H9 (cell line): ENCODE results near the gene GPRIN1. TPM values are rescaled to one million over a fixed set of nuclear protein-coding genes. Genes with fewer than 3 reads are reported as not detected.

Source experiments
- DNase-seq: peaks from one replicate; pipeline ENCODE4 v3.0.0-alpha.2; 2017
- H2AFZ ChIP-seq: one replicate; pipeline ENCODE4 v1.6.1; 2013; ENCODE audit warnings: mild to moderate bottlenecking, low read length, control low read depth, moderate library complexity
- H2AK5ac ChIP-seq: 2 replicates; pipeline ENCODE4 v1.6.1; 2013; ENCODE audit warnings: low read length, control low read depth, mixed read lengths; ENCODE audit not compliant: insufficient read length
- H2BK120ac ChIP-seq: one replicate; pipeline ENCODE4 v1.6.1; 2013; ENCODE audit warnings: low read depth, mild to moderate bottlenecking, low read length, control low read depth, inconsistent platforms; ENCODE audit not compliant: poor library complexity, severe bottlenecking
- H2BK12ac ChIP-seq: 2 replicates; pipeline ENCODE4 v1.6.1; 2013; ENCODE audit warnings: low read length, control low read depth, mixed read lengths, low read depth; ENCODE audit not compliant: insufficient read length
- H2BK15ac ChIP-seq: 2 replicates; pipeline ENCODE4 v1.6.1; 2013; ENCODE audit warnings: low read depth, low read length, control low read depth
- H2BK20ac ChIP-seq: one replicate; pipeline ENCODE4 v1.6.1; 2013; ENCODE audit warnings: low read depth, mild to moderate bottlenecking, low read length, control low read depth, inconsistent platforms; ENCODE audit not compliant: poor library complexity, severe bottlenecking
- H2BK5ac ChIP-seq: 2 replicates; pipeline ENCODE4 v1.6.1; 2013; ENCODE audit warnings: low read length, control low read depth, mixed read lengths; ENCODE audit not compliant: insufficient read length
- H3K14ac ChIP-seq: 2 replicates; pipeline ENCODE4 v1.6.1; 2013; ENCODE audit warnings: low read length, control low read depth; ENCODE audit not compliant: insufficient read depth
- H3K18ac ChIP-seq: 2 replicates; pipeline ENCODE4 v1.6.1; 2013; ENCODE audit warnings: low read depth, mild to moderate bottlenecking, mixed read lengths, low read length, control low read depth; ENCODE audit not compliant: insufficient read length
- H3K23ac ChIP-seq: 2 replicates; pipeline ENCODE4 v1.6.1; 2013; ENCODE audit warnings: low read length, control low read depth, mixed read lengths, low read depth; ENCODE audit not compliant: insufficient read length
- H3K23me2 ChIP-seq: 2 replicates; pipeline ENCODE4 v1.6.1; 2013; ENCODE audit warnings: low read depth, mild to moderate bottlenecking, mixed read lengths, low read length, control low read depth; ENCODE audit not compliant: insufficient read length, poor library complexity, severe bottlenecking
- H3K27ac ChIP-seq: 2 replicates; pipeline ENCODE4 v1.5.1; 2013; ENCODE audit warnings: low read length, control low read depth, mixed read lengths, low read depth; ENCODE audit not compliant: insufficient read length
- H3K27me3 ChIP-seq: 2 replicates; pipeline ENCODE4 v1.6.1; 2013; ENCODE audit warnings: low read length, control low read depth, inconsistent platforms; ENCODE audit not compliant: insufficient read depth
- H3K4ac ChIP-seq: 2 replicates; pipeline ENCODE4 v1.6.1; 2013; ENCODE audit warnings: low read depth, mild to moderate bottlenecking, control low read depth, inconsistent platforms, low read length, moderate library complexity
- H3K4me1 ChIP-seq: 2 replicates; pipeline ENCODE4 v1.6.1; 2013; ENCODE audit warnings: low read length, control low read depth, inconsistent platforms; ENCODE audit not compliant: insufficient read depth
- H3K4me2 ChIP-seq: 2 replicates; pipeline ENCODE4 v1.6.1; 2013; ENCODE audit warnings: low read length, control low read depth, mixed read lengths; ENCODE audit not compliant: insufficient read length, insufficient read depth
- H3K56ac ChIP-seq: 2 replicates; pipeline ENCODE4 v1.6.1; 2013; ENCODE audit warnings: low read depth, mild to moderate bottlenecking, mixed read lengths, low read length, control low read depth; ENCODE audit not compliant: insufficient read length
- H3K79me1 ChIP-seq: 2 replicates; pipeline ENCODE4 v1.6.1; 2013; ENCODE audit warnings: low read depth, mild to moderate bottlenecking, moderate library complexity, low read length, control low read depth, inconsistent platforms; ENCODE audit not compliant: insufficient read depth, poor library complexity, severe bottlenecking
- H3K79me2 ChIP-seq: 2 replicates; pipeline ENCODE4 v1.6.1; 2013; ENCODE audit warnings: low read length, control low read depth, inconsistent platforms; ENCODE audit not compliant: insufficient read depth
- H3K9ac ChIP-seq: 2 replicates; pipeline ENCODE4 v1.6.1; 2013; ENCODE audit warnings: low read length, control low read depth, mixed read lengths; ENCODE audit not compliant: insufficient read length; ENCODE audit errors: extremely low read depth
- H3K9me3 ChIP-seq: one replicate; pipeline ENCODE4 v1.6.1; 2013; ENCODE audit warnings: low read depth, low read length, inconsistent platforms; ENCODE audit not compliant: control insufficient read depth
- H3T11ph ChIP-seq: one replicate; pipeline ENCODE4 v1.6.1; 2013; ENCODE audit warnings: mild to moderate bottlenecking, low read length, control low read depth, inconsistent platforms
- H4K20me1 ChIP-seq: one replicate; pipeline ENCODE4 v1.6.1; 2013; ENCODE audit not compliant: control insufficient read depth, insufficient read length, insufficient read depth
- H4K5ac ChIP-seq: 2 replicates; pipeline ENCODE4 v1.6.1; 2013; ENCODE audit warnings: low read depth, mild to moderate bottlenecking, mixed read lengths, low read length, control low read depth; ENCODE audit not compliant: insufficient read length
- H4K8ac ChIP-seq: replicated peaks from 2 replicates; pipeline ENCODE4 v1.6.1; 2013; ENCODE audit warnings: low read length, control low read depth, mixed read lengths, low read depth; ENCODE audit not compliant: insufficient read length
- H4K91ac ChIP-seq: 2 replicates; pipeline ENCODE4 v1.6.1; 2013; ENCODE audit warnings: low read depth, mild to moderate bottlenecking, moderate library complexity, mixed read lengths, low read length, control low read depth; ENCODE audit not compliant: insufficient read length
- H3K27ac Mint-ChIP-seq, 3 experiments: 2 replicates in 2 of 3; 3 replicates in 1 of 3; pipeline ENCODE4 v1.8.0; 2020 to 2021; ENCODE audit warnings: mixed read lengths in 3 of 3, mild to moderate bottlenecking in 1 of 3, moderate library complexity in 1 of 3
- H3K27me3 Mint-ChIP-seq: 2 replicates; pipeline ENCODE4 v1.8.0; 2021; ENCODE audit warnings: low read depth, mild to moderate bottlenecking, moderate library complexity, mixed read lengths
- H3K36me3 Mint-ChIP-seq, 3 experiments: 2 replicates in 2 of 3; 3 replicates in 1 of 3; pipeline ENCODE4 v1.8.0; 2020 to 2021; ENCODE audit warnings: low read depth in 3 of 3, mixed read lengths in 3 of 3; ENCODE audit not compliant: insufficient read depth in 1 of 3
- H3K4me1 Mint-ChIP-seq, 2 experiments: 2 replicates each; pipeline ENCODE4 v1.8.0; 2020; ENCODE audit warnings: mixed read lengths in 2 of 2
- H3K4me3 Mint-ChIP-seq, 2 experiments: 2 replicates in 1 of 2; 3 replicates in 1 of 2; pipeline ENCODE4 v1.8.0; 2020 to 2021; ENCODE audit warnings: mild to moderate bottlenecking in 2 of 2, mixed read lengths in 2 of 2, moderate library complexity in 1 of 2
- H3K9me3 Mint-ChIP-seq, 2 experiments: 2 replicates in 1 of 2; 3 replicates in 1 of 2; pipeline ENCODE4 v1.8.0; 2020; ENCODE audit warnings: mild to moderate bottlenecking in 2 of 2, mixed read lengths in 2 of 2, moderate library complexity in 1 of 2
- WGBS: extraction: QIAGEN DNeasy Blood & Tissue Kit; methylation state at CpG from one replicate; pipeline ENCODE4 v1.1.7; 2013; ENCODE audit warnings: missing lambda C conversion rate, low lambda C conversion rate, mixed read lengths; ENCODE audit not compliant: insufficient read length; ENCODE audit errors: extremely low coverage; 5-methylcytosine and 5-hydroxymethylcytosine counted together
- total RNA-seq: library from RNA; stranded (reverse); gene quantifications from 2 replicates; pipeline ENCODE4 v1.2.1, GENCODE V29; 2021
- TF ChIP-seq, protein P1 (sequence below): fragments of 200-600 bp; sonication (generic); conservative IDR thresholded peaks from 3 replicates; pipeline ENCODE4 v1.8.0; 2021; ENCODE audit warnings: antibody characterized with exemption, mild to moderate bottlenecking

GPRIN1 gene
- total RNA-seq, 1 experiment from 2014 or later = 10.8 TPM

DNA sequence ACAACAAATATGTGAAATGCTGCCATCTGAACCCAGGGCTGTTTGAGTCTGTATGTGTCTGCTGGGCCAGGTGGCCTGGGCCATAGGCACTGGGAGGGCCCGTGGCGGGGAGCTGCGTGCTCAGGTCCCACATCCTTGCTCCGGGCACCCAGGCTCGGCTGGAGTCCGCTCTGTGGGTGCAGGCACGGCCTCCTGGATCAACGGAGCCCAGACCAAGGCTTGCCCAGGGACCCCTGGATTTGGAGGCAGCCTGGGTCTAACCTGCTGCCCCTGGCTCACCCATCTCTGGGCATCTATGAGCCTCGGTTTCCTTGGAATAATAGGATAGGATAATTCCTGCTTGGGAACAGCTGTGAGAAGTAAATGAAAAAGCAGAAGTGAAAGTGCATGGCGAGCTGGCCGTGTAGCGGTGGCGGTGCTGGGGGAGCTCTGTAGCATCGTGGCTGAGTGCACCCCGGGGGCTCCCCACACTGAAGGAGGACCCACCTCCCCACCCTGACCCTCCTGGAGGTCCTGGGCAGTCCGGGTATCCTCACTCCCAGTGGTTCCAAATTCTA, 59.6 kb downstream of the GPRIN1 start:
- Histone ChIP-seq H3K79me1 (no peaks in the 10 kb centered on the region), H3T11ph (no peak overlapping the region), H2BK20ac (no peak overlapping the region), H4K8ac (no peak overlapping the region), H3K4ac (no peak overlapping the region), H3K27me3 (no peaks in the 10 kb centered on the region), H2BK5ac (no peak overlapping the region), H2BK15ac (no peak overlapping the region), H2AFZ (no peak overlapping the region), H3K23me2 (no peaks in the 10 kb centered on the region), H3K79me2 (no peaks in the 10 kb centered on the region), H3K14ac (no peak overlapping the region), H2BK120ac (no peak overlapping the region), H3K23ac (no peak overlapping the region), H2AK5ac (no peak overlapping the region), H3K27ac (no peak overlapping the region), H3K9ac (no peak overlapping the region), H2BK12ac (no peak overlapping the region), H3K4me1 (no peaks in the 10 kb centered on the region), H4K20me1 (no peaks in the 10 kb centered on the region), H4K91ac (peak overlapping the region; percentile 36), H4K5ac (no peak overlapping the region), H3K18ac (no peak overlapping the region), H3K9me3 (no peaks in the 10 kb centered on the region), H3K56ac (no peak overlapping the region), H3K4me2 (no peak overlapping the region)
- Mint-ChIP-seq H3K27me3 (peaks cover 15% of the 10 kb centered on the region), H3K27ac (no peak overlapping the region), H3K36me3 (no peaks in the 10 kb centered on the region; a peak in 1 of 7 replicates), H3K9me3 (no peaks in the 10 kb centered on the region), H3K4me3 (no peak overlapping the region), H3K4me1 (peaks cover 15 to 20% of the 10 kb centered on the region in 2 experiments)
- WGBS = no CpG with 5 or more reads among the region's 16 CpGs
- TF ChIP-seq, protein P1, sequence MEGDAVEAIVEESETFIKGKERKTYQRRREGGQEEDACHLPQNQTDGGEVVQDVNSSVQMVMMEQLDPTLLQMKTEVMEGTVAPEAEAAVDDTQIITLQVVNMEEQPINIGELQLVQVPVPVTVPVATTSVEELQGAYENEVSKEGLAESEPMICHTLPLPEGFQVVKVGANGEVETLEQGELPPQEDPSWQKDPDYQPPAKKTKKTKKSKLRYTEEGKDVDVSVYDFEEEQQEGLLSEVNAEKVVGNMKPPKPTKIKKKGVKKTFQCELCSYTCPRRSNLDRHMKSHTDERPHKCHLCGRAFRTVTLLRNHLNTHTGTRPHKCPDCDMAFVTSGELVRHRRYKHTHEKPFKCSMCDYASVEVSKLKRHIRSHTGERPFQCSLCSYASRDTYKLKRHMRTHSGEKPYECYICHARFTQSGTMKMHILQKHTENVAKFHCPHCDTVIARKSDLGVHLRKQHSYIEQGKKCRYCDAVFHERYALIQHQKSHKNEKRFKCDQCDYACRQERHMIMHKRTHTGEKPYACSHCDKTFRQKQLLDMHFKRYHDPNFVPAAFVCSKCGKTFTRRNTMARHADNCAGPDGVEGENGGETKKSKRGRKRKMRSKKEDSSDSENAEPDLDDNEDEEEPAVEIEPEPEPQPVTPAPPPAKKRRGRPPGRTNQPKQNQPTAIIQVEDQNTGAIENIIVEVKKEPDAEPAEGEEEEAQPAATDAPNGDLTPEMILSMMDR = no peak
- DNase-seq = no peak
